H1 (cell line): ENCODE data around the gene CHAD. TPM values are rescaled to one million over a fixed set of nuclear protein-coding genes. Genes with fewer than 3 reads are reported as not detected.

Experiments
- CTCF ChIA-PET: fragments of 300-600 bp; sonication (Branson Sonifier 250); formaldehyde crosslinking; loops from one replicate; lab custom pipeline; 2021; ENCODE audit not compliant: partially characterized antibody; lab: Charles Lee
- POLR2A ChIA-PET: fragments of 300-600 bp; sonication (Branson Sonifier 250); formaldehyde crosslinking; loops from one replicate; lab custom pipeline; 2021; ENCODE audit warnings: inconsistent platforms; ENCODE audit not compliant: partially characterized antibody; lab: Charles Lee
- DNase-seq, 2 experiments: peaks; one replicate each; pipeline versions ENCODE4 v3.0.0 to v3.0.0-alpha.2; 2010 to 2022; ENCODE audit warnings: low spot score in 2 of 2, low read depth in 1 of 2, mixed read lengths in 1 of 2
- FAIRE-seq: peaks from 2 replicates; lab custom pipeline; 2011; peaks lifted over from hg19 to GRCh38; lab: Jason Lieb, UNC
- H2AFZ ChIP-seq: 2 replicates; pipeline ENCODE4 v1.8.1; 2012; ENCODE audit warnings: low read length, inconsistent platforms
- H2AK5ac ChIP-seq: 2 replicates; pipeline ENCODE4 v1.6.1; 2013; ENCODE audit warnings: low read depth, low read length
- H2BK120ac ChIP-seq: replicated peaks from 2 replicates; pipeline ENCODE3; 2013; ENCODE audit warnings: low read depth, low read length, inconsistent platforms
- H2BK12ac ChIP-seq: 2 replicates; pipeline ENCODE4 v1.6.1; 2013; ENCODE audit warnings: low read depth, low read length
- H2BK15ac ChIP-seq: 2 replicates; pipeline ENCODE4 v1.6.1; 2013; ENCODE audit warnings: low read length
- H2BK20ac ChIP-seq: 2 replicates; pipeline ENCODE4 v1.6.1; 2013; ENCODE audit warnings: low read length
- H2BK5ac ChIP-seq: 2 replicates; pipeline ENCODE4 v1.6.1; 2013; ENCODE audit warnings: low read depth, low read length
- H3K14ac ChIP-seq: 2 replicates; pipeline ENCODE4 v1.6.1; 2013; ENCODE audit warnings: inconsistent platforms; ENCODE audit not compliant: insufficient read length
- H3K18ac ChIP-seq: 2 replicates; pipeline ENCODE4 v1.6.1; 2013; ENCODE audit warnings: low read length; ENCODE audit errors: extremely low read depth
- H3K23ac ChIP-seq: 2 replicates; pipeline ENCODE4 v1.6.1; 2013; ENCODE audit warnings: inconsistent platforms; ENCODE audit not compliant: insufficient read length
- H3K23me2 ChIP-seq: 2 replicates; pipeline ENCODE4 v1.6.1; 2013; ENCODE audit warnings: low read depth, low read length
- H3K27ac ChIP-seq: 2 replicates; pipeline ENCODE4 v1.6.1; 2011; ENCODE audit warnings: low read depth, low read length, inconsistent platforms
- H3K27me3 ChIP-seq, 4 experiments: replicated peaks in 1 of 4; 1 replicate in 1 of 4; 2 replicates in 3 of 4; pipeline versions ENCODE4 v1.6.1 to v1.8.1; 2011 to 2013; ENCODE audit warnings: low read length in 3 of 4, mild to moderate bottlenecking in 3 of 4, inconsistent platforms in 2 of 4, mixed read lengths in 2 of 4, moderate library complexity in 1 of 4; ENCODE audit not compliant: control insufficient read depth in 3 of 4, insufficient read depth in 3 of 4; ENCODE audit errors: extremely low read depth in 1 of 4
- H3K36me3 ChIP-seq, 4 experiments: 2 replicates each; pipeline versions ENCODE4 v1.6.1 to v1.8.1; 2011 to 2013; ENCODE audit warnings: mild to moderate bottlenecking in 4 of 4, low read length in 3 of 4, moderate library complexity in 2 of 4, control low read depth in 1 of 4, inconsistent platforms in 1 of 4; ENCODE audit not compliant: insufficient read depth in 4 of 4, control insufficient read depth in 2 of 4
- H3K4ac ChIP-seq: replicated peaks from 2 replicates; pipeline ENCODE3; 2013; ENCODE audit warnings: low read length, low read depth, mixed read lengths, inconsistent platforms; ENCODE audit not compliant: insufficient read length
- H3K4me1 ChIP-seq, 4 experiments: replicated peaks in 1 of 4; 1 replicate in 1 of 4; 2 replicates in 3 of 4; pipeline versions ENCODE4 v1.6.1 to v1.8.1; 2011 to 2013; ENCODE audit warnings: low read length in 3 of 4, inconsistent platforms in 2 of 4, mixed read lengths in 1 of 4; ENCODE audit not compliant: insufficient read depth in 4 of 4, control insufficient read depth in 3 of 4
- H3K4me2 ChIP-seq, 2 experiments: 2 replicates each; pipeline versions ENCODE4 v1.6.1 to v1.8.1; 2011 to 2013; ENCODE audit warnings: low read depth in 2 of 2, low read length in 2 of 2, control low read depth in 1 of 2, inconsistent platforms in 1 of 2, mild to moderate bottlenecking in 1 of 2; ENCODE audit not compliant: insufficient read depth in 1 of 2
- H3K4me3 ChIP-seq, 4 experiments: fragments of 200-600, 300-600 bp in 1 of 4; sonication (generic), shearing (Covaris generic), sonication (Bioruptor Twin) in 1 of 4; 2 replicates each; pipeline versions ENCODE4 v1.5.1 to v1.8.1; 2011 to 2016; ENCODE audit warnings: low read length in 4 of 4, low read depth in 3 of 4, control low read depth in 2 of 4, inconsistent platforms in 2 of 4, mild to moderate bottlenecking in 2 of 4, mixed read lengths in 1 of 4, moderate library complexity in 1 of 4; ENCODE audit not compliant: insufficient read depth in 2 of 4; ENCODE audit errors: extremely low read depth in 1 of 4
- H3K56ac ChIP-seq: replicated peaks from 2 replicates; pipeline ENCODE3; 2013; ENCODE audit warnings: low read depth, mild to moderate bottlenecking, mixed read lengths, low read length, inconsistent platforms; ENCODE audit not compliant: insufficient read length
- H3K79me1 ChIP-seq: 2 replicates; pipeline ENCODE4 v1.6.1; 2013; ENCODE audit warnings: low read depth, low read length, control low read depth
- H3K79me2 ChIP-seq, 2 experiments: 2 replicates each; pipeline versions ENCODE4 v1.6.1 to v1.8.1; 2012 to 2013; ENCODE audit warnings: low read length in 2 of 2, mild to moderate bottlenecking in 2 of 2, inconsistent platforms in 1 of 2; ENCODE audit not compliant: insufficient read depth in 2 of 2, control insufficient read depth in 1 of 2
- H3K9ac ChIP-seq, 4 experiments: replicated peaks in 1 of 4; 1 replicate in 1 of 4; 2 replicates in 3 of 4; pipeline versions ENCODE4 v1.6.1 to v1.8.1; 2011 to 2013; ENCODE audit warnings: low read depth in 3 of 4, low read length in 3 of 4, control low read depth in 2 of 4, mild to moderate bottlenecking in 2 of 4, moderate library complexity in 2 of 4, inconsistent platforms in 1 of 4; ENCODE audit errors: extremely low read depth in 1 of 4
- H3K9me3 ChIP-seq, 2 experiments: 2 replicates each; pipeline versions ENCODE4 v1.6.1 to v1.8.1; 2012 to 2013; ENCODE audit warnings: mild to moderate bottlenecking in 2 of 2, moderate library complexity in 2 of 2, control low read depth in 1 of 2, inconsistent platforms in 1 of 2, low read depth in 1 of 2, low read length in 1 of 2, mixed read lengths in 1 of 2; ENCODE audit not compliant: insufficient read depth in 2 of 2
- H4K20me1 ChIP-seq, 2 experiments: replicated peaks in 1 of 2; 2 replicates each; pipeline versions ENCODE3 to v1.8.1; 2011 to 2013; ENCODE audit warnings: inconsistent platforms in 2 of 2, low read length in 2 of 2, mild to moderate bottlenecking in 1 of 2; ENCODE audit not compliant: insufficient read depth in 2 of 2, control insufficient read depth in 1 of 2
- H4K5ac ChIP-seq: 2 replicates; pipeline ENCODE4 v1.6.1; 2013; ENCODE audit warnings: low read length, low read depth, mixed read lengths, inconsistent platforms; ENCODE audit not compliant: insufficient read length
- H4K8ac ChIP-seq: 2 replicates; pipeline ENCODE4 v1.8.0; 2013; ENCODE audit warnings: mild to moderate bottlenecking, moderate library complexity, low read length, inconsistent platforms; ENCODE audit not compliant: insufficient read depth; ENCODE audit errors: extremely low read depth
- H4K91ac ChIP-seq: replicated peaks from 2 replicates; pipeline ENCODE3; 2013; ENCODE audit warnings: low read length, mixed read lengths, inconsistent platforms; ENCODE audit not compliant: insufficient read length
- ASH2L ChIP-seq: fragments of 200-600, 300-600 bp; sonication (generic); IDR thresholded peaks from one replicate; pipeline ENCODE4 v1.7.1; 2017; ENCODE audit warnings: low read length
- CBX5 ChIP-seq: fragments of 300-800, 300-1000 bp; sonication (generic); IDR thresholded peaks from 2 replicates; pipeline ENCODE4 v1.7.1; 2016; ENCODE audit warnings: antibody characterized with exemption, low read length, low read depth
- CEBPB ChIP-seq: IDR thresholded peaks from 2 replicates; pipeline ENCODE4 v1.6.1; 2012; ENCODE audit warnings: low read depth, low read length
- EZH2 ChIP-seq: fragments of 200-600 bp; sonication (generic); IDR thresholded peaks from 2 replicates; pipeline ENCODE4 v1.7.1; 2012; ENCODE audit warnings: low read depth, mild to moderate bottlenecking, moderate library complexity, low read length, inconsistent platforms; ENCODE audit not compliant: severe bottlenecking
- GABPA ChIP-seq: IDR thresholded peaks from 2 replicates; pipeline ENCODE4 v1.6.1; 2011; ENCODE audit warnings: mild to moderate bottlenecking, low read length, moderate library complexity, borderline replicate concordance; ENCODE audit not compliant: insufficient read depth
- POU5F1 ChIP-seq: IDR thresholded peaks from 2 replicates; pipeline ENCODE4 v1.6.1; 2011; ENCODE audit warnings: low read depth, mild to moderate bottlenecking, low read length, moderate library complexity
- SIRT6 ChIP-seq: IDR thresholded peaks from one replicate; pipeline ENCODE4 v1.7.1; 2012; ENCODE audit warnings: low read length, inconsistent platforms
- TAF1 ChIP-seq: IDR thresholded peaks from 2 replicates; pipeline ENCODE4 v1.6.1; 2011; ENCODE audit warnings: mild to moderate bottlenecking, low read depth, low read length
- TBP ChIP-seq: IDR thresholded peaks from 2 replicates; pipeline ENCODE4 v1.6.1; 2011; ENCODE audit warnings: low read depth, low read length, improper control_type of control experiment
- YY1 ChIP-seq: IDR thresholded peaks from 2 replicates; pipeline ENCODE4 v1.6.1; 2011; ENCODE audit warnings: low read depth, mild to moderate bottlenecking, low read length
- WGBS, 2 experiments: shearing (Covaris generic) in 1 of 2; methylation state at CpG; one replicate each; pipeline versions ENCODE4 v1.1.6 to v1.1.7; 2013 to 2015; ENCODE audit warnings: low lambda C conversion rate in 2 of 2, mixed read lengths in 2 of 2, inconsistent platforms in 1 of 2, low coverage in 1 of 2, missing lambda C conversion rate in 1 of 2; ENCODE audit not compliant: insufficient replicate concordance in 2 of 2, insufficient coverage in 1 of 2, insufficient read length in 1 of 2; ENCODE audit errors: extremely low coverage in 1 of 2, missing lambda C conversion rate in 1 of 2; 5-methylcytosine and 5-hydroxymethylcytosine counted together
- polyA plus RNA-seq, 7 experiments: library from polyadenylated mRNA; depleted of rRNA in 3 of 7; stranded (reverse) in 5 of 7; unstranded in 2 of 7; fragments of >200 nt in 5 of 7; fragments of 200-250 nt in 2 of 7; gene quantifications; 1 replicate in 5 of 7; 2 replicates in 1 of 7; 4 replicates in 1 of 7; pipeline versions ENCODE4 v1.2.1 to v1.2.3, GENCODE V29; 2011 to 2013; ENCODE audit warnings: missing spikeins in 2 of 7, mixed read lengths in 2 of 7
- total RNA-seq: library from RNA; stranded (reverse); fragmentation: NEBNext Ultra II Directional; extraction: Animal tissue kit (Norgen Biotek cat#: 25700); gene quantifications from 2 replicates; pipeline ENCODE4 v1.2.1, GENCODE V29; 2021

CHAD gene
- total and polyA plus RNA-seq, 2 of the 8 experiments (the other 6 are each of a cell fraction or from before 2014, with no cell fraction given): 0.03 TPM; not detected in 1

GRCh38 chr17:50492214-50492613, 23.5 kb upstream of the CHAD start:
- DNase-seq (no peak), FAIRE-seq (no peak)
- H3K4me2 ChIP-seq: no peak overlapping the region
- H3K9me3 ChIP-seq: no peaks in the 10 kb centered on the region
- H3K23me2 ChIP-seq: no peaks in the 10 kb centered on the region
- no peak overlapping the region for H2BK12ac ChIP-seq
- no peak overlapping the region for H2BK15ac ChIP-seq
- no peak overlapping the region for H3K23ac ChIP-seq
- 89% methylated on average over 8 of the region's 8 CpGs; no CpG with 5 or more reads in 1 of the 2 experiments for WGBS, 2 experiments
- no peak overlapping the region for H3K9ac ChIP-seq
- H2AFZ ChIP-seq: no peak overlapping the region
- H3K56ac ChIP-seq: no peak overlapping the region
- no peak overlapping the region for H2BK5ac ChIP-seq
- no peak overlapping the region for H4K91ac ChIP-seq
- H2BK20ac ChIP-seq: no peak overlapping the region
- no peak overlapping the region for H3K4me3 ChIP-seq
- CTCF ChIA-PET: interaction anchor here (1.3 to 2.1 kb wide), 7 partner anchors 9 to 204 kb away, joined by 5 to 7 read pairs (median 5); partner anchors contain the start of gene LRRC59
- no peak overlapping the region for H3K14ac ChIP-seq
- H2AK5ac ChIP-seq: no peak overlapping the region
- H4K5ac ChIP-seq: no peak overlapping the region
- peaks cover 0 to 2% (median 0%) of the 10 kb centered on the region in 4 experiments; a peak in 2 of 7 replicates for H3K4me1 ChIP-seq
- no peak overlapping the region for H3K4ac ChIP-seq
- H3K27ac ChIP-seq: no peak overlapping the region
- no peaks in the 10 kb centered on the region for H3K79me1 ChIP-seq
- POLR2A ChIA-PET: no interaction called here
- no peak overlapping the region for H3K18ac ChIP-seq
- H3K79me2 ChIP-seq: no peaks in the 10 kb centered on the region
- H4K8ac ChIP-seq: no peak overlapping the region
- no peaks in the 10 kb centered on the region for H3K27me3 ChIP-seq
- no peak overlapping the region for H2BK120ac ChIP-seq
- TF ChIP-seq TBP (no peak), EZH2 (no peak), CEBPB (no peak), YY1 (no peak), GABPA (no peak), CBX5 (no peak), ASH2L (no peak), TAF1 (no peak), POU5F1 (no peak), SIRT6 (no peak)
- no peaks in the 10 kb centered on the region for H3K36me3 ChIP-seq
- no peaks in the 10 kb centered on the region for H4K20me1 ChIP-seq
